SK-N-SH (cell line): Measurements from ENCODE around the gene RCAN1. TPM values are rescaled to one million over a fixed set of nuclear protein-coding genes. Genes with fewer than 3 reads are reported as not detected.
A peak's percentile ranks its signal among the peaks of the same experiment; 100 is the strongest.

Experiments
- CTCF ChIA-PET: fragments of 300-600, 350-600 bp; formaldehyde crosslinking; extraction: SDS; loops from one replicate; lab custom pipeline; 2021; lab: Yijun Ruan, JAX
- POLR2A ChIA-PET: fragments of 350-600 bp; sonication (Branson Sonifier 250); formaldehyde crosslinking; extraction: SDS; loops from one replicate; lab custom pipeline; 2020; ENCODE audit warnings: antibody characterized with exemption, inconsistent platforms; lab: Yijun Ruan, JAX
- DNase-seq: peaks from one replicate; pipeline ENCODE4 v3.0.0; 2012
- H2AFZ ChIP-seq: fragments of 200-600 bp; sonication (generic); 2 replicates; pipeline ENCODE4 v1.8.1; 2016; ENCODE audit warnings: antibody characterized with exemption, mild to moderate bottlenecking, low read depth
- H3F3A ChIP-seq: fragments of 200-600 bp; sonication (generic); replicated peaks from 2 replicates; pipeline ENCODE3; 2016; ENCODE audit warnings: antibody characterized with exemption, mild to moderate bottlenecking; ENCODE audit not compliant: insufficient read depth
- H3K27ac ChIP-seq, 2 experiments: fragments of 200-500 bp in 1 of 2; fragments of 200-600 bp in 1 of 2; sonication (Bioruptor generic) in 1 of 2; sonication (generic), shearing (Covaris generic) in 1 of 2; 2 replicates each; pipeline versions ENCODE4 v1.5.1 to v1.6.1; 2014 to 2016; ENCODE audit warnings: low read depth in 2 of 2, inconsistent platforms in 1 of 2, low read length in 1 of 2, mild to moderate bottlenecking in 1 of 2, mixed read lengths in 1 of 2
- H3K27me3 ChIP-seq: fragments of 200-600 bp; sonication (generic), shearing (Covaris generic); 2 replicates; pipeline ENCODE4 v1.6.1; 2016; ENCODE audit warnings: mixed run types; ENCODE audit not compliant: insufficient read depth
- H3K36me3 ChIP-seq, 2 experiments: fragments of 200-500 bp in 1 of 2; fragments of 200-600 bp in 1 of 2; sonication (Bioruptor generic) in 1 of 2; sonication (generic) in 1 of 2; replicated peaks in 1 of 2; 2 replicates each; pipeline versions ENCODE3 to v1.5.1; 2014 to 2016; ENCODE audit warnings: low read length in 1 of 2, mild to moderate bottlenecking in 1 of 2; ENCODE audit not compliant: insufficient read depth in 2 of 2, control insufficient read depth in 1 of 2
- H3K4me1 ChIP-seq, 2 experiments: fragments of 200-500 bp in 1 of 2; fragments of 200-600 bp in 1 of 2; sonication (Bioruptor generic) in 1 of 2; sonication (generic), shearing (Covaris generic) in 1 of 2; 2 replicates each; pipeline versions ENCODE4 v1.5.1 to v1.6.1; 2014 to 2016; ENCODE audit warnings: low read depth in 1 of 2, low read length in 1 of 2, mixed run types in 1 of 2; ENCODE audit not compliant: insufficient read depth in 2 of 2, control insufficient read depth in 1 of 2
- H3K4me2 ChIP-seq: fragments of 200-600 bp; sonication (generic), shearing (Covaris generic); 2 replicates; pipeline ENCODE4 v1.6.1; 2017; ENCODE audit warnings: mixed run types
- H3K4me3 ChIP-seq, 2 experiments: fragments of 200-500 bp in 1 of 2; fragments of 200-600 bp in 1 of 2; sonication (Bioruptor generic) in 1 of 2; sonication (generic), shearing (Covaris generic) in 1 of 2; 2 replicates each; pipeline versions ENCODE4 v1.5.1 to v1.8.1; 2014 to 2016; ENCODE audit warnings: low read depth in 2 of 2, inconsistent platforms in 1 of 2, low read length in 1 of 2, mild to moderate bottlenecking in 1 of 2, mixed read lengths in 1 of 2, moderate library complexity in 1 of 2
- H3K79me2 ChIP-seq: fragments of 200-600 bp; sonication (generic); 2 replicates; pipeline ENCODE4 v1.8.1; 2017; ENCODE audit warnings: mild to moderate bottlenecking; ENCODE audit not compliant: insufficient read depth
- H3K9ac ChIP-seq: fragments of 200-600 bp; sonication (generic); 2 replicates; pipeline ENCODE4 v1.6.1; 2017; ENCODE audit warnings: mixed run types
- H3K9me2 ChIP-seq: fragments of 200-600 bp; sonication (generic); 2 replicates; pipeline ENCODE4 v1.6.1; 2017; ENCODE audit warnings: mixed run types
- H3K9me3 ChIP-seq: fragments of 200-600 bp; sonication (generic); 2 replicates; pipeline ENCODE4 v1.6.1; 2017; ENCODE audit warnings: mixed run types, mild to moderate bottlenecking, moderate library complexity
- H4K20me1 ChIP-seq: fragments of 200-600 bp; sonication (generic); 2 replicates; pipeline ENCODE4 v1.6.1; 2017; ENCODE audit warnings: mild to moderate bottlenecking, mixed run types; ENCODE audit not compliant: insufficient read depth
- ELF1 ChIP-seq: IDR thresholded peaks from 2 replicates; pipeline ENCODE4 v1.4.0; 2012
- EP300 ChIP-seq, 2 experiments: IDR thresholded peaks; 2 replicates each; pipeline versions ENCODE4 v1.4.0 to v1.6.1; 2012; ENCODE audit warnings: borderline replicate concordance in 1 of 2, low read depth in 1 of 2, low read length in 1 of 2
- EZH2phosphoT487 ChIP-seq: fragments of 200-600 bp; sonication (generic); IDR thresholded peaks from 2 replicates; pipeline ENCODE4 v1.6.1; 2017; ENCODE audit warnings: low read depth, mixed run types, mild to moderate bottlenecking, antibody characterized with exemption, moderate library complexity, borderline replicate concordance
- GABPA ChIP-seq: IDR thresholded peaks from 2 replicates; pipeline ENCODE4 v1.4.0; 2012; ENCODE audit warnings: low read depth, mild to moderate bottlenecking
- MAX ChIP-seq: IDR thresholded peaks from 2 replicates; pipeline ENCODE4 v1.4.0; 2012; ENCODE audit warnings: low read depth
- MEF2A ChIP-seq: IDR thresholded peaks from 2 replicates; pipeline ENCODE4 v1.4.0; 2012; ENCODE audit warnings: low read depth, borderline replicate concordance
- MXI1 ChIP-seq: IDR thresholded peaks from 2 replicates; pipeline ENCODE4 v1.6.1; 2012; ENCODE audit warnings: mild to moderate bottlenecking, low read depth, low read length, improper control_type of control experiment
- PBX3 ChIP-seq: IDR thresholded peaks from 2 replicates; pipeline ENCODE4; 2012
- SIN3A ChIP-seq: IDR thresholded peaks from 2 replicates; pipeline ENCODE4 v1.6.1; 2012; ENCODE audit warnings: low read depth, mild to moderate bottlenecking, low read length, moderate library complexity, borderline replicate concordance
- TCF12 ChIP-seq: IDR thresholded peaks from 2 replicates; pipeline ENCODE4 v1.4.0; 2012
- TEAD4 ChIP-seq: IDR thresholded peaks from 2 replicates; pipeline ENCODE4 v1.4.0; 2012; ENCODE audit warnings: mild to moderate bottlenecking, borderline replicate concordance; ENCODE audit not compliant: insufficient read depth
- USF2 ChIP-seq: fragments of 150-350 bp; IDR thresholded peaks from 2 replicates; pipeline ENCODE4 v1.6.1; 2017; ENCODE audit warnings: antibody characterized with exemption, low read length, low read depth, borderline replicate concordance
- YY1 ChIP-seq: IDR thresholded peaks from 2 replicates; pipeline ENCODE4 v1.4.0; 2012; ENCODE audit warnings: low read depth, mild to moderate bottlenecking
- WGBS: methylation state at CpG from one replicate; pipeline ENCODE4 v1.1.6; 2017; ENCODE audit warnings: low lambda C conversion rate; 5-methylcytosine and 5-hydroxymethylcytosine counted together
- polyA plus RNA-seq, 3 experiments: library from polyadenylated mRNA; depleted of rRNA; stranded (reverse); fragments of >200 nt; gene quantifications; 2 replicates each; pipeline ENCODE4 v1.2.3, GENCODE V29; 2012
- TF ChIP-seq, protein P1 (sequence below): IDR thresholded peaks from 2 replicates; pipeline ENCODE4 v1.4.0; 2012; ENCODE audit warnings: low read depth, borderline replicate concordance
- TF ChIP-seq, protein P2 (sequence below): fragments of 200-600 bp; sonication (generic); IDR thresholded peaks from 2 replicates; pipeline ENCODE4 v1.6.1; 2017; ENCODE audit warnings: antibody characterized with exemption, mild to moderate bottlenecking, moderate library complexity

Gene RCAN1
- 16.7 and 22.0 TPM in 2 replicates for polyA plus RNA-seq (2012; rRNA removed)
- polyA plus RNA-seq (2012; cell fraction: cytosol; rRNA removed) = 20.4 and 26.4 TPM in 2 replicates
- 22.9 and 37.4 TPM in 2 replicates for polyA plus RNA-seq (2012; cell fraction: nucleus; rRNA removed)

- Histone ChIP-seq H3K9me3 (no peaks in the 10 kb centered on the region), H3K4me2 (peak within 1 kb of the TSS; percentile 83), H3K36me3 (no peaks in the 10 kb centered on the region), H2AFZ (peak within 1 kb of the TSS; percentile 84), H4K20me1 (no peaks in the 10 kb centered on the region), H3K9ac (peak within 1 kb of the TSS; percentile 47), H3K4me3 (peak within 1 kb of the TSS; percentile 76 to 90), H3F3A (peaks cover 2% of the 10 kb centered on the region), H3K79me2 (no peaks in the 10 kb centered on the region), H3K4me1 (peaks cover 0 to 6% of the 10 kb centered on the region in 2 experiments; a peak in 2 of 4 replicates), H3K27me3 (peaks cover 6% of the 10 kb centered on the region; the same call in 1 of the 2 replicates), H3K27ac (peak within 1 kb of the TSS in 1 of 2 experiments; percentile 16; a peak in 2 of 4 replicates), H3K9me2 (no peaks in the 10 kb centered on the region)
- DNase-seq = peak; percentile 90
- ChIA-PET POLR2A (no interaction called here), CTCF (interaction anchor here (0.6 to 6.6 kb wide), 5 partner anchors 13 to 1402 kb away, joined by 3 to 61 read pairs (median 7); no protein-coding TSS in a partner anchor)
- WGBS = 0% methylated on average over 10 of the region's 121 CpGs
- TF ChIP-seq PBX3 (peak; percentile 49), GABPA (peak; percentile 60), ELF1 (peak; percentile 97), MEF2A (peak; percentile 23; the same call in 1 of the 2 replicates), MAX (peak; percentile 53; the same call in 1 of the 2 replicates), SIN3A (no peak), YY1 (peak; percentile 99), EP300 (IDR thresholded peaks at IDR 0.05; ENCODE audit: borderline replicate concordance in 1 of 2, low read depth in 1 of 2, low read length in 1 of 2) (no peak), MXI1 (peak; percentile 62), USF2 (peak; percentile 88)
- TF ChIP-seq, protein P1, sequence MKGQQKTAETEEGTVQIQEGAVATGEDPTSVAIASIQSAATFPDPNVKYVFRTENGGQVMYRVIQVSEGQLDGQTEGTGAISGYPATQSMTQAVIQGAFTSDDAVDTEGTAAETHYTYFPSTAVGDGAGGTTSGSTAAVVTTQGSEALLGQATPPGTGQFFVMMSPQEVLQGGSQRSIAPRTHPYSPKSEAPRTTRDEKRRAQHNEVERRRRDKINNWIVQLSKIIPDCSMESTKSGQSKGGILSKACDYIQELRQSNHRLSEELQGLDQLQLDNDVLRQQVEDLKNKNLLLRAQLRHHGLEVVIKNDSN = peak; percentile 99
Measured at GRCh38 chr21:34614628-34615486, at the start of gene RCAN1. TSS of gene RCAN1 (minus strand) at chr21:34615113. CDS start at chr21:34615011, 102 bp downstream.

DNA sequence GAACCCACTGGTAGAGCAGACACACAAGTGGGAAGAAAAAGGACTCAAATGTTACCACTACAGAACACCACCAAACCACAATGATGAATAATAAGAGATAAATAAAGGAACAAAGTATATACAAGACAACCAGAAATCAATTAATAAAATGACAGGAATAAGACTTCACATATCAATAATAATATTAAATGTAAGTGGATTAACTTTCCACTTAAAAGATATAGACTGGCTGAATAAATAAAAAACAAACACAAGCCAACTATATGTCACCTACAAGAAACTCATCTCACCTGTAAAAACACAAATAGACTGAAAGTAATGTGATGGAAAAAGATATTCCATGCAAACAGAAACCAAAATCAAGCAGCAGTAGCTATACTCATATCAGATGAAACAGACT lies 46.9 kb upstream of the RCAN1 start:
- no peaks in the 10 kb centered on the region for H3K79me2 ChIP-seq
- ChIA-PET CTCF (no interaction called here), POLR2A (no interaction called here)
- H3K9me2 ChIP-seq = no peaks in the 10 kb centered on the region
- no peaks in the 10 kb centered on the region for H3F3A ChIP-seq
- no peak overlapping the region for H3K9ac ChIP-seq
- no peak overlapping the region for H3K27ac ChIP-seq
- no peaks in the 10 kb centered on the region for H4K20me1 ChIP-seq
- peaks cover 16% of the 10 kb centered on the region; the same call in 1 of the 2 replicates for H3K27me3 ChIP-seq
- no peaks in the 10 kb centered on the region for H3K9me3 ChIP-seq
- H3K4me3 ChIP-seq = no peak overlapping the region
- no peak overlapping the region for H3K4me2 ChIP-seq
- H3K36me3 ChIP-seq = no peaks in the 10 kb centered on the region
- H3K4me1 ChIP-seq = no peaks in the 10 kb centered on the region
- DNase-seq = no peak
- TF ChIP-seq MEF2A (no peak), ELF1 (no peak), SIN3A (no peak), GABPA (no peak), TEAD4 (no peak), EZH2phosphoT487 (no peak), USF2 (no peak), TCF12 (no peak)
- TF ChIP-seq, protein P2, sequence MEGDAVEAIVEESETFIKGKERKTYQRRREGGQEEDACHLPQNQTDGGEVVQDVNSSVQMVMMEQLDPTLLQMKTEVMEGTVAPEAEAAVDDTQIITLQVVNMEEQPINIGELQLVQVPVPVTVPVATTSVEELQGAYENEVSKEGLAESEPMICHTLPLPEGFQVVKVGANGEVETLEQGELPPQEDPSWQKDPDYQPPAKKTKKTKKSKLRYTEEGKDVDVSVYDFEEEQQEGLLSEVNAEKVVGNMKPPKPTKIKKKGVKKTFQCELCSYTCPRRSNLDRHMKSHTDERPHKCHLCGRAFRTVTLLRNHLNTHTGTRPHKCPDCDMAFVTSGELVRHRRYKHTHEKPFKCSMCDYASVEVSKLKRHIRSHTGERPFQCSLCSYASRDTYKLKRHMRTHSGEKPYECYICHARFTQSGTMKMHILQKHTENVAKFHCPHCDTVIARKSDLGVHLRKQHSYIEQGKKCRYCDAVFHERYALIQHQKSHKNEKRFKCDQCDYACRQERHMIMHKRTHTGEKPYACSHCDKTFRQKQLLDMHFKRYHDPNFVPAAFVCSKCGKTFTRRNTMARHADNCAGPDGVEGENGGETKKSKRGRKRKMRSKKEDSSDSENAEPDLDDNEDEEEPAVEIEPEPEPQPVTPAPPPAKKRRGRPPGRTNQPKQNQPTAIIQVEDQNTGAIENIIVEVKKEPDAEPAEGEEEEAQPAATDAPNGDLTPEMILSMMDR = no peak
- TF ChIP-seq, protein P1 = no peak
- H2AFZ ChIP-seq = no peak overlapping the region
